Stomach (tissue), 4 donors: ENCODE measurements around the gene SLC45A2.

Source experiments
- EP300 ChIP-seq: sonication (generic); formaldehyde crosslinking; IDR thresholded peaks from one replicate; pipeline ENCODE4 v1.6.1; 2017; ENCODE audit warnings: antibody characterized with exemption
- POLR2A ChIP-seq, 4 donors: fragments of 450-650 bp; IDR thresholded peaks; one replicate each; pipeline ENCODE4 v1.6.1; 2016; ENCODE audit warnings: antibody characterized with exemption in 4 of 4, control low read depth in 2 of 4, mild to moderate bottlenecking in 1 of 4, moderate library complexity in 1 of 4
- POLR2AphosphoS5 ChIP-seq, 3 donors: sonication (generic); formaldehyde crosslinking; IDR thresholded peaks; one replicate each; pipeline ENCODE4 v1.6.1; 2016; ENCODE audit warnings: antibody characterized with exemption in 3 of 3
- TF ChIP-seq, protein P1 (sequence below), 7 experiments: fragments of 450-650 bp in 4 of 7; fragments of 200-600 bp in 3 of 7; sonication (generic) in 3 of 7; IDR thresholded peaks; one replicate each; pipeline ENCODE4 v1.5.1; 2016 to 2019; ENCODE audit warnings: antibody characterized with exemption in 7 of 7, control low read depth in 2 of 7, mild to moderate bottlenecking in 1 of 7

GRCh38 chr5:33985447-33985846 lies 954 bp upstream of the SLC45A2 start:
- TF ChIP-seq, protein P1, sequence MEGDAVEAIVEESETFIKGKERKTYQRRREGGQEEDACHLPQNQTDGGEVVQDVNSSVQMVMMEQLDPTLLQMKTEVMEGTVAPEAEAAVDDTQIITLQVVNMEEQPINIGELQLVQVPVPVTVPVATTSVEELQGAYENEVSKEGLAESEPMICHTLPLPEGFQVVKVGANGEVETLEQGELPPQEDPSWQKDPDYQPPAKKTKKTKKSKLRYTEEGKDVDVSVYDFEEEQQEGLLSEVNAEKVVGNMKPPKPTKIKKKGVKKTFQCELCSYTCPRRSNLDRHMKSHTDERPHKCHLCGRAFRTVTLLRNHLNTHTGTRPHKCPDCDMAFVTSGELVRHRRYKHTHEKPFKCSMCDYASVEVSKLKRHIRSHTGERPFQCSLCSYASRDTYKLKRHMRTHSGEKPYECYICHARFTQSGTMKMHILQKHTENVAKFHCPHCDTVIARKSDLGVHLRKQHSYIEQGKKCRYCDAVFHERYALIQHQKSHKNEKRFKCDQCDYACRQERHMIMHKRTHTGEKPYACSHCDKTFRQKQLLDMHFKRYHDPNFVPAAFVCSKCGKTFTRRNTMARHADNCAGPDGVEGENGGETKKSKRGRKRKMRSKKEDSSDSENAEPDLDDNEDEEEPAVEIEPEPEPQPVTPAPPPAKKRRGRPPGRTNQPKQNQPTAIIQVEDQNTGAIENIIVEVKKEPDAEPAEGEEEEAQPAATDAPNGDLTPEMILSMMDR (IDR thresholded peaks at IDR 0.05) = no peak
- TF ChIP-seq POLR2A (IDR thresholded peaks at IDR 0.05) (no peak), POLR2AphosphoS5 (IDR thresholded peaks at IDR 0.05) (no peak), EP300 (no peak)
